ENCODE data around the gene GLDC. TPM values are rescaled to one million over a fixed set of nuclear protein-coding genes. Genes with fewer than 3 reads are reported as not detected.

GLDC gene
- total and polyA plus RNA-seq, 12 donors: 0.03 TPM; not detected in 11

GRCh38 chr9:6592231-6592630, 53.3 kb downstream of the GLDC start:
- no peak for ATAC-seq
- DNase-seq: no peak
- Histone ChIP-seq H3K9me3 (no peaks in the 10 kb centered on the region), H3K4me1 (no peaks in the 10 kb centered on the region), H3K36me3 (no peaks in the 10 kb centered on the region), H3K4me3 (no peak overlapping the region), H3K27me3 (peaks cover 0 to 4% (median 0%) of the 10 kb centered on the region in 7 donors), H3K27ac (no peak overlapping the region)
- TF ChIP-seq CTCF (IDR thresholded peaks at IDR 0.05): no peak
- intact Hi-C loops (cut with DNase I): no loop called here
- WGBS, 2 donors: 38 to 41% methylated on average over 2 of the region's 2 CpGs

GRCh38 chr9:6590772-6591384, 54.7 kb downstream of the GLDC start:
- Histone ChIP-seq H3K27me3 (peaks cover 0 to 4% (median 0%) of the 10 kb centered on the region in 7 donors), H3K9me3 (no peaks in the 10 kb centered on the region), H3K36me3 (no peaks in the 10 kb centered on the region), H3K4me3 (no peak overlapping the region), H3K4me1 (no peaks in the 10 kb centered on the region), H3K27ac (no peak overlapping the region)
- TF ChIP-seq CTCF (IDR thresholded peaks at IDR 0.05): no peak
- ATAC-seq: no peak
- no peak for DNase-seq
- intact Hi-C loops (cut with DNase I): no loop called here
- 29 to 42% methylated on average over 2 of the region's 2 CpGs for WGBS, 2 donors

GRCh38 chr9:6590334-6590733, 55.2 kb downstream of the GLDC start:
- H3K4me1 ChIP-seq: no peaks in the 10 kb centered on the region
- no peaks in the 10 kb centered on the region for H3K36me3 ChIP-seq
- WGBS, 2 donors: 57 to 59% methylated on average over 2 of the region's 2 CpGs
- intact Hi-C loops (cut with DNase I): no loop called here
- no peak overlapping the region for H3K4me3 ChIP-seq
- no peak for TF ChIP-seq CTCF (IDR thresholded peaks at IDR 0.05)
- ATAC-seq (peak in 1 of 8 donors; percentile 25), DNase-seq (no peak)
- H3K9me3 ChIP-seq: no peaks in the 10 kb centered on the region
- peaks cover 0 to 4% (median 0%) of the 10 kb centered on the region in 7 donors for H3K27me3 ChIP-seq
- H3K27ac ChIP-seq: no peak overlapping the region

- DNase-seq: no peak
- no peak overlapping the region for H3K27ac ChIP-seq
- peaks cover 0 to 4% (median 0%) of the 10 kb centered on the region in 9 donors for H3K4me1 ChIP-seq
- TF ChIP-seq CTCF (IDR thresholded peaks at IDR 0.05): peak in 8 of 9 donors; percentile 26 to 66 (median 56)
- H3K27me3 ChIP-seq: peaks cover 0 to 5% (median 0%) of the 10 kb centered on the region in 7 donors
- H3K9me3 ChIP-seq: no peaks in the 10 kb centered on the region
- ATAC-seq: no peak
- intact Hi-C loops (cut with DNase I): loop anchor here in 9 of 10 donors (1.0 to 10.0 kb wide), 8 partner anchors 77 to 152 kb away; no protein-coding TSS in a partner anchor
- WGBS, 2 donors: 51 to 58% methylated on average over 5 of the region's 5 CpGs
- H3K36me3 ChIP-seq: no peaks in the 10 kb centered on the region
- H3K4me3 ChIP-seq: no peak overlapping the region
These were observed 60.5 kb downstream of the GLDC start for GRCh38 chr9:6584881-6585597.
